GM21786 (cell line): ENCODE data around the gene ATR.

Experiments used
- ATAC-seq: cut with Tn5 transposase; IDR thresholded peaks from one replicate; pipeline ENCODE4 v1.9.1; 2021; ENCODE audit not compliant: unreplicated experiment

Gene ATR

DNA sequence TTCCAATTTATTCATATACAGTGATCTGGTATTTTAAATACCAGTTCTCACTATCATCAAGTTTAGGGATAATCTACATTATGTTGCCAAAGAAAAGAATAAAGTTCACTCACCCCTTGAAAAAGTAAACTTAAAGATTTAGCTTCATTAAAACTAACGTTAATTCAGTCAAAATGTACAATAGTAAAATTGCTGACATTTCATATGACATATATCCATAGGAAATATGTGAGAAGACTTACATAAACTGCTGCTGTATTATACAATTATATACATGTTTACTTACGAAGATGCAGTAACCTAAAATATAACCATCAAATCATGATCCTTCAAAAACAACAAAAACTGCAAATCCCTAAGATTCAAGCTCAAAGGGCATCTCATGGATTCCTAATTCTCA lies 44.0 kb downstream of the ATR start:
- ATAC-seq = no peak

DNA sequence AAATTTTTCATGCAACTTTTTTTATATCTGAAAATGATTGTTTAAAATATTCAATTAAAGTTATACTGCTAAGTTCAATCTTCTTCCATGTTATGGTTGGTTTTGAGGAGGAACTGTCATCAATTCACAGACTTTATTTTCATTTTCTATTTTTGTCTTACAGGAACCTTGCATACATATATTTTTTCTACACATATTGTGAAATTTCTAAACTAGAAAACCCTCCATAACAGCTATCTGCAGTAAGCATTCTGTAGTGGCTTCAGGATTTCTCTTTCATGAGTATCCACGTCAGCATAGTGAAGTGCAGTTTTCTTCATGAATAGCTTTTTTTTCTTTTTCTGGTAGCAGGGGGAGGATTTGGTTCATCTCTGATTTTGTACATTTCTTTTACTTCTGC lies 48.2 kb downstream of the ATR start:
- no peak for ATAC-seq

DNA sequence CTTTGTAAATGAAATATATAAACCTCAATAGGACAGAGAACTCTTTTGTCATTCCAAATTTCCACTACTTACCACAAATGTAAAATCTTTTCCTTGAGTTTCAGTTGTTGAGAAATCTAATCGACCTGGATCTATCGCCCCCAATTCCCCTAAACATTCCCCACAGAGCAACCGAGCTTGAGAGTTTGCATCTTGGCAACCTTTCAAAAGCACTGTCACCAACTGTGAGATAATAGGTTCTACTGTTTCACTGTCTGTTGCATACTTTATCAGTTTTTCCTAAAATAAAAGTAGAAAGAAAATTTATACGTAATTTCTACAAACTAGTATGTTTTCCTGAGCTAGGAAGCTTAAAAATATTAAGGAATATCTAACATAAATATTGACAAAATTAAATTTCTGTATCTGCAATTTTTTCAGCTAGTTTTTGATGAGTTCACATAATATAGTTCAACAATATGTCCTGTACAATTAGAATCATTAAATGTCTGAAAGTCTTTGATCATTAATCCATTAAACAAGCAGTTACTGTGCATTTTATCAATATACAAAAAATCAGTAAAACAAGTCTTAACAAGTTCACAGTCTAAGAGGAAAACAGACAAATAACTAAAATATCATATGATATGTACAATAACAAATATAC lies 54.5 kb downstream of the ATR start:
- ATAC-seq = no peak

DNA sequence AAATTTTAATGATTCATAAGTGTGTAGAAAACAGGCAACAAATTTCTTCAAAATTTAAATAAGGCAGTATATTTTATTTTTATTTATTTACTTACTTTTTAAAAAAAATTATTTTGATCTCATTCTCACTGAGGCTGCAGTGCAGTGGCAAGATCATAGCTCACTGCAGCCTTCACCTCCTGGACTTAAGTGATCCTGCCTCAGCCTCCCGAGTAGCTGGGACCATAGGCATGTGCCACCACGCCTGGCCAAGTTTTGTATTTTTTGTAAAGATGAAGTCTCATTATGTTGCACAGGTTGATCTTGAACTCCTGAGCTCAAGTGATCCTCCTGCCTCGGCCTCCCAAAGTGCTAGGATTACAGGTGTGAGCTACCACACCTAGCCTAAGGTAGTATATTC lies 69.5 kb downstream of the ATR start:
- ATAC-seq = no peak

DNA sequence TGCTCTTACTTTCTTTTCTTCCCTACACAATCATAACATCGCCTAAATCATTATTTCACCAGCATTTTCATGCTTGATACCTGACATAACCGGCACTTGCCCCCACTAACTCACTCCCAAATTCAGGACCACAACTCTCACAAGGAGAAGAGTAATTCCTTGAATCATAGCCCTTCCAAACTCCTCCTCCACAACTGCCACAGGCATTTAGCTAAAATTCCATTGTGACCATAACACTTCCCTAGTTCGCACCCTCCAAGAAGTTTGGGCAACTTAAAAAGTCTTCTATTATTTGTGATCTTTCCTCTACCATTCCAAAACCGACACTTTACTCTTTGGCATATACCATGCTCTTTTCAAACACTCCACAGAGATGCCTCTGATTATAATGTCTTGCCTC lies 71.3 kb downstream of the ATR start:
- ATAC-seq = no peak

DNA sequence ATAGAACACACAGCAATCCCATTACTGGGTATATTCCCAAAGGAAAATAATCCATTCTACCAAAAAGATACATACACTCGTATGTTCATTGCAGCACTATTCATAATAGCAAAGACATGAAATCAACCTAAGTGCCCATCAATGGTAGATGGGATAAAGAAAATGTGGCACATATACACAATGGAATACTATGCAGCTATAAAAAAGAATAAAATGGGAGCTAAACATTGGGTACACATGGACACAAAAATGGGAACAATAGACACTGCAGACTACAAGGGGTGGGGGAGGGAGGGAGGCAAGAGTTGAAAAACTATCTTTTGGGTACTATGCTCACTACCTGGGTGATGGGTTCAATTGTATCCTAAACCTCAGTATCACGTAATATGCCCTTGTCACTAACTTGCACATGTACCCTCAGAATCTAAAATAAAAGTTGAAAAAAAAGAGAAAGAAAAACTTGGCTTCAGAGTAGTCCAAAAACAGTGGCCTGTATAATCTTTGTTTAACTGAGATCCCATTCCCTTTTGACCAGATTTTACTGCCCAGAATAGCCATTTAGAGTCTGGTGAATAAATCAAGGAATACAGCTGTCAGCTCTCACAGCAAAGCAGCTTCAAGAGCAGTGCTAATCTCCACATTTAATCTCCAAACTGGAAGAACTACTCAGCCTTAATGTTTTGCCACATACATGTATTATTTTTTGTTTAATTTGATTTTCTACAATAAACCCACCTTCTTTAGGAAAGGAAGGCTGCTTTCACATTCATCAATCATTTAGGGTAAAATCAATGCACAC lies 76.1 kb downstream of the ATR start:
- ATAC-seq = no peak

DNA sequence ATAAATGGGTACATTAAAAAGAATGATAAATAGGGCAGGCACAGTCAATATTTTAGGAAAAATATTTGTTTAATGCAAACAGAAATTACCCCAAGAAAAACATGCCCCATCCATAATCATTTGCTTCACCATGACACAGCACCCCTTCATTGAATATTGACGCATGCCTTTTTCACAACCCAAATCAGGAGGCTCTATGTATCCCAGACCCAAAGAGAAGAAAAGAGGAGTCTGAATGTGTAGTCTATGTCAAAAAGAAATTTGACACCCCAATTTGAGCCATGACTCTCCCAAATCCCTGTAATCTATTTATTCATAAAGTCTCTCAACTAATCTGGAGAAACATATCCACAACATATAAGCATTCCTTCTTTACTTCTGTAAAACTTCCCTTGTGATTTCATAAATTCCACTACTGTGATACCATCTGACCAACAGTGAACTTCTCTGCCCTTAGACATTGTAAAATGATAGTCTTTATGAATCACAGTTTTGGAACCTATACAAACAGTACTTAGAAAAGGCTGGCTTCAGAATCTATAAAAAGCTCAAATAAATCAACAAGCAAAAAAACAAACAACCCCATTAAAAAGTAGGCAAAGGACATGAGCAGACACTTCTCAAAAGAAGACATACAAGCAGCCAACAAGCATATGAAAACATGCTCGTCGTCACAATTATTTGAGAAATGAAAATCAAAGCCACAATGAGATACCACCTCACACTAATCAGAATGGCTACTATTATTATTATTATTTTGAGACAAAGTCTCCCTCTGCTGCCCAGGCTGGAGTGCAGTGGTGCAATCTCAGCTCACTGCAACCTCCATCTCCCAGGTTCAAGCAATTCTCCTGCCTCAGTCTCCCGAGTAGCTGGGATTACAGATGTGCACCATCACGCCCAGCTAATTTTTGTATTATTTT lies 77.3 kb downstream of the ATR start:
- ATAC-seq = no peak

DNA sequence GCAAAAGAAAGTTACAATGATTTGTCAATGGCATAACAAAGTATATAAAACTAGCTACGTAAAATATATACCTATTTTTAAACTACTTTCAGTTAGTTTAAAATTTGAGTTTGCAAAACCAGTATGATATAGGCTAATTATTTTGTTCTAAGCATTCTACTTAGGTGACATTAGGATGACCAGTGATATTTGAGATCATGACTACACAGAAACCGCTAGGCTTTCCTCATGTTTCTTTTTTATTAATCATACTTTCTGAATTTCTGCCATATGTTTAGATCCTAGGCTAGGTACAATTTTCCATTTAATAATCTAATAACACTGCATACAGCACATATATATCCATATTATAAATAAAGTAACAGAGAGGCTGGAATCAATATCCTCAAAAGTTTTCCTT lies 78.3 kb downstream of the ATR start:
- ATAC-seq = no peak

DNA sequence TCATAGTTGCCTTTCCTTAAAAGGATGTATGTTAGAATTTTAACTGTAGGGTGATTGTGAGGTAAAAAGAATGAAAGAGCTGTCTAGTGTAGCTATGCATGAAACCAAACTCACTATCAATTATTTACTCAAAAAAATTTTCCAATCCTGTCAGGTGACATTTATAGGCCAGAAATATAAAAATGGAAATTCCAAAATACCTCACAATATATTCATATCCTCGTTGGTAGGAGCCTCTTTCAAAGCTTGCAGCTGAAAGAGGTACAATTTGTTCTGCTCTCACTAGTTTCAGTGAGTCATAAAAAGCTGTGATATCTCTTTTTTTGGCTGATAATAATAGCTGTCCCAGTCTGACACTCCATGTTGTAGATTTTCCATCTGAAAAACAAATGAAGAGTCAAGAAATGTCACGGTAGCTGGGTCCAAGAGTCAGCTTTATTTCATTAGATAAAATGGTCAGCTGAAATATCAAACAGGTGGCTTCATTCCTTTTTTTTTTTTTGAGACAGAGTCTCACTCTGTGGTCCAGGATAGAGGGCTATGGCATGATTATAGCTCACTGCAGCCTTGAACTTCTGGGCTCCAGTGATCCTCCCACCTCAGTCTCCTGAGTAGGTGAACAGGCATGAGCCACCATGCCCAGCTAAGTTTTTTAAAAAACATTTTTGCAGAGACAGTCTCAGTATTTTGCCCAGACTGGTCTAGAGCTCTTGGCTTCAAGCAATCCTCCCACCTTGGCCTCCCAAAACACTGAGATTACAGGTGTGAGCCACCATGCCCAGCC lies 79.9 kb downstream of the ATR start:
- ATAC-seq = peak; percentile 75

DNA sequence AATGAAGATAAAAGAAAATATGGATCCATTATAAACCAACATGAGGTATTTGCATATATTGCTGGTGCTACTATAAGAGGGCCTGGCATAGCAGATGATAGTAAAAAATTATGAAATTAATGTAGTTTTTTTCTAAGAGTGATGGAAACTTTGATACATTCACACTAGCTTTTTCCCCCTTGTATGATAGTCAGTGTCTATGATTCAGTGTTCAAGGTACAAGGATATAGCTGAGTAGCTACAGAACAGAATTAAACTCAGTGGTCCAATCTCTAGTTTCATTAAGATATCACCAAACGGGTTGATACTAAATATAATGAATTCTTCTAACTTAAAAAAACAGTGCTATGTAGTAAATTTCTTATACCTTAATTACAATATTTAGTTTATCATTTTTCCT lies 80.8 kb downstream of the ATR start:
- no peak for ATAC-seq

DNA sequence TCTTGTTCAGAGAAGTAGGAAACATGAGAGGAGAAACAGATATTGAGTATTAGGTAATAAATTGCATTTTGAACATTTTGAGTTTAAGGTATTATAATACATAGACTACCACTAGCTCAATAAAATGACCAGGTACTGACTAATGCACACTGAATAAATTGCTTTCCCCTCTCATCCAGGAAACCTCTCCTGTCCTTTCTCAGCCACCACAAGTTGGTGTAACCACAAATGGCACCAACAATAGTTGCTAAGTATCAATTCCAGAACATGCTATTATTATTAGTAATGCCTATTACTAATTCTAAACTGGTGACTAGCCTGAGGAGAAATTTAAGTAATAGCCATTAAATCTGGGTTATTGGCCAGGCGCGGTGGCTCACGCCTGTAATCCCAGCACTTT lies 83.4 kb downstream of the ATR start:
- no peak for ATAC-seq

DNA sequence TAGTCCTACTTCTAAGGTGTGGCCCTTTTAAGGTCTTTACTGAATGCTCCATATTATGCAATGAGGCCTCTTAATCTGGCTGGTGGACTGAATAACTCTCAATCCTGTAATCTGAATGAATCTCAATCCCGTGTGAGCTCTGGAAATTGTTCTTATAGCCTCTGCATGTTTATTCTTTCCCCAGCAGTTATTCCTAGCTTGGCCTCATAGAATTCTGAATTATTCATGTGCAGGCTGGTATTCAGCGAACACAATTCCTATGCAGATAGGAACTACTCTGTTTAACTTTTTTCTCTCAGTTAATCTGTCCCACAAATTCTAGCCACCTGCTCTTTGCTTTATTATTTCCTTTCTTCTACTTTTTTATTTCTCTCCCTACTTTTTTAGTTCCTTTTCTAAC lies 86.3 kb downstream of the ATR start:
- ATAC-seq = no peak

DNA sequence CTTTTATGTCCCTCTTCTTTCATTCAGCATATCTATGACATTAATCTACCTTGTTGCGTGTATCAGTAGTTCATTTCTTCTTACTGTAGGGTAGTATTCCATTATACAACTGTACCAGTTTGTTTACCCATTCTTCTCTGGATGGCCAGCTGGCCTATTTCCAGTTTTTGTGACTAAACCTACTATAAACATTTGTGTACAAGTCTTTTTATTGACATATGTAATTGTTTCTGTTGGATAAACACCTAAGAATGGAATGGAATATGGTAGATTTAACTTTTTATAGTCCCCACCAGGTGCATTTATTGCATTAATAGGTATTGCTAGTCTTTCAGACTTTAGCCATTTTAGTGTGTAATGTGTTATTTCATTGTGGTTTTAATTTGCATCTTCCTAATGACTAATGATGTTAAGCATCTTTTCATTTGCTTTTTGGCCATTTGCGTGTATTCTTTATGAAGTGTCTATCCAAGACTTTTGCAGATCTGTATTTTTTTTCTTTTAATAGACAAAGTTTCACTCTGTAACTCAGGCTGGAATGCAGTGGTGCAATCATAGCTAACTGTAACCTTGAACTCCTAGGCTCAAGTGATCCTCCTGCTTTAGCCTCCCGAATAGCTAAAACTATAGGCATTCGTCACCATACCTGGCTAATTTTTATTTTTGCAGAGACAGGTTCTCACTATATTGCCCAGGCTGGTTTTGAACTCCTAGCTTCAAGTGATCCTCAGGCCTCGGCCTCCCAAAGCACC lies 88.8 kb downstream of the ATR start:
- no peak for ATAC-seq

DNA sequence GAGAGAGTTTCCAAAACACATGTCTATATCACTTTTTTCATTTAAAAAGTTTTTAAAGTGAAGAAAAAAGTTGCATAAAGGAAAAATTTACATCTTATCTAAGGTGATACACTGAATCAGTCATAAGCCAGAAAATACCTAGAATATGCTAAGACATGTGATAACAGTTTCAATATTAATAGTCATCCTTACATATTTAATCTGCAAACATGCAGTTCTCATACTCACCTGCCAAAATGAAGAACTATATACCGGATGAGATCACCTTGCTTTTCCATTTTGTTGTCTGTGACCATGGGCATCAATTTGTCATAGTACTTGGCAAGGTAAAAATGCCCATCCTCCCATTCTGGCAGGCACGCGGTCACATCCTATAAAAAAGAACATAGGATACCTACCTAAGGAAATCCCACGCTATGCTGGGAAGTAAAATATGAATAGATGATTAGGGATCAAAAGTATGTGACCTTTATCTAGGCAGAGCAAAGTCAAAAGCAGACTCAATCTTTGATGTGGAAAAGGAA lies 93.6 kb downstream of the ATR start:
- ATAC-seq = no peak

DNA sequence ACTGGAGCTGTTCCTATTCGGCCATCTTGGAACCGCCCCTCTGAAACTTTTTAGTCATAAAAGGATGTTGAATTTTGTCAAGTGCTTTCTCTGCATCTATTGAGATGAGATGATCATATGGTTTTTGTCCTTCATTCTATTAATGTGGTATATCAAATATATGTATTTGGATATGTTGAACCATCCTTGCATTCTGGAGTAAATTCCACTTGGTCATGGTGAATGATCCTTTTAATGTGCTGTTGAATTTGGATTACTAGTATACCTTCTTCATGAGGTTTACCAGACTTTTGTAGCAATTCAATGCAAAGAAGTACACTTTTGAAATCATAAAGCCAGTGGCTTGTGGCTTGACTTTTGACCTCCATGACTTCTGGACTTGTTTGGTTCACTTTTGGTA lies 97.3 kb downstream of the ATR start:
- ATAC-seq = no peak

DNA sequence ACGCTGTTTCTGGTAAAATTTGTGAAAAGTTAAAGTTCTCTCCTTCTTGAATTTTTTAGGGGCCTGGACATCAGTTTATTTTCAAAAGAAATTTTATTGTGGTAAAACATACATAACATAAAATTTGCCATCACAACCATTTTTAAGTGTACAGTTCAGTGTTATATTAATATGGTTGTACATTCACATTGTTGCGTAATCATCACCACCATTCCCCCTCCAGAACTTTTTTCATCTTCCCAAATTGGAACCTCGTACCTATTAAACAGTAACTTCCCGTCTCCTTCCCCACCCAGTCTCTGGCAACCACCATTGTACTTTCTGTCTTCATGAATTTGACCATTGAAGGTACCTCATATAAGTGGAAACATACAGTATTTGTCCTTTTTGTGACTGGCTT lies 107.7 kb downstream of the ATR start:
- no peak for ATAC-seq

DNA sequence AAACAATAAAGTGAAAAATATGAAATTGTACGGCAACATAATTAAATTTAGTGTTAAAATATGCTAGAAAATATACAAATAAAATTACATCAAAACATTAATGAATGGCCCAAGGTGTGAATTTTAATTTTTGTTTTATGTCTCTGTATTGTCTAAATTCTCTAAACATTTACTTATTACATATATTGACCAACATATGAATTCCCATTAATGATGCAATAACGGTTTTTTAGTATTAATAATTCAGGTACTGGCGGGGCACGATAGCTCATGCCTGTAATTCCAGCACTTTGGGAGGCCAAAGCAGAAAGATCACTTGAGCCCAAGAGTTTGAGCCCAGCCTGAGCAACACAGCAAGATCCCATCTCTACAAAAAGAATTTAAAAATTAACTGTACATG lies 110.1 kb downstream of the ATR start:
- ATAC-seq = no peak

DNA sequence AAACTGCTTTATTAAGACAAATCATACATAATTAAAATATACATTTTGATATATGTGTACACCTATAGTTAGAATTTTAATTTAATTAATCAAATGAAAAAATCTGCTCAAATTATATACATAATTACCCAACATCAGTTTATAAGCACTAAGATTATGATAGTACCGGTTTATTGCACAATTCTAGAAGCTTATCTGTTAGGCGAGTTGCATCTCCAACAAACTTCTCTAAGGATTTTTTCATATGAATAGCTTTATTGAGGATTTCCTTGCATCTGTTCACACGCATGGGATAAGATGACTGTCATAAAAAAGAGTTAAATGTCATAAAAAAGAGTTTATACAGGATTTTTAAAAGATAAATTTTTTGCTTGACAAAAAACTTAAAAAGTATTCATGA lies 110.8 kb downstream of the ATR start:
- no peak for ATAC-seq

DNA sequence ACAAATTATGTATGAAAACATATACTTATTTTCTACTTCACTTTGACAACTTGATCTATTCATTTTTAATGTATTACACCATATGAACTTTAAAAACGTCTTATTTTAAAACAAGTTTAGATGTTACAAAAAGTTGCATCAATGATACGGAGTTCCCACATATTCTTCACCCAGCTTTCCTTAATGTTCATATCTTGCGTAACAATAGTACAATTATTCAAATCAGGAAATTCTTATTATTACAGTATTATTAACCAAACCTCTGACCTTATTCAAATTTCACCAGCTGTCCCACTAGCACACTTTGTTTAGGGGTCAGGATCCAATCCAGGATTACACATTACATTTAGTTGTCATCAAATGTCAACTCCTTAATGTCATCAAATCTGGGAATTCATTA lies 117.8 kb downstream of the ATR start:
- ATAC-seq = no peak

DNA sequence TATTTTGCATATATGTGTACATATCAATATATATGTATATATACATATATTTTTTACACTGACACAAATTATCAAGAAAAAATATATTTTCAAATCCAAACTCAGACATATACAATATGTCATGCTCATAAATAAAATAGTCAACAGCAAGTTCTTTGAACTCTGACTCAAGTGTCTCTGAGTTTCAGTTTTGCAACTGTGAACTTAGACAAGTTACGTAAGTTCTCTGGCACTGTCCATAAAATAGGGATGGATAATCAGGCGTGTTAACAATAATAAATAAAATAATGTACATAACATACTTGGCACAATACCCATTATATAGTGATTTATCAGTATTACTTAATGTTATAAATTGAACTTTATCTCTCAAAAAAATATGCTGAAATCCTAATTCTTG lies 118.6 kb downstream of the ATR start:
- ATAC-seq = no peak
